NCI-H345 (cell line): ENCODE measurements around the gene LCTL.
"Not testable (repeated sequence)": the region's sequence is repeated elsewhere in the genome, so short reads cannot be mapped to it uniquely, and the experiment has no call there.

Experiments
- DNase-seq: peaks from one replicate; lab custom pipeline; 2025; lab: John Stamatoyannopoulos, UW

Gene LCTL

GRCh38 chr15:66500346-66500745, 65.5 kb downstream of the LCTL start:
- DNase-seq, result not testable (repeated sequence)

DNA sequence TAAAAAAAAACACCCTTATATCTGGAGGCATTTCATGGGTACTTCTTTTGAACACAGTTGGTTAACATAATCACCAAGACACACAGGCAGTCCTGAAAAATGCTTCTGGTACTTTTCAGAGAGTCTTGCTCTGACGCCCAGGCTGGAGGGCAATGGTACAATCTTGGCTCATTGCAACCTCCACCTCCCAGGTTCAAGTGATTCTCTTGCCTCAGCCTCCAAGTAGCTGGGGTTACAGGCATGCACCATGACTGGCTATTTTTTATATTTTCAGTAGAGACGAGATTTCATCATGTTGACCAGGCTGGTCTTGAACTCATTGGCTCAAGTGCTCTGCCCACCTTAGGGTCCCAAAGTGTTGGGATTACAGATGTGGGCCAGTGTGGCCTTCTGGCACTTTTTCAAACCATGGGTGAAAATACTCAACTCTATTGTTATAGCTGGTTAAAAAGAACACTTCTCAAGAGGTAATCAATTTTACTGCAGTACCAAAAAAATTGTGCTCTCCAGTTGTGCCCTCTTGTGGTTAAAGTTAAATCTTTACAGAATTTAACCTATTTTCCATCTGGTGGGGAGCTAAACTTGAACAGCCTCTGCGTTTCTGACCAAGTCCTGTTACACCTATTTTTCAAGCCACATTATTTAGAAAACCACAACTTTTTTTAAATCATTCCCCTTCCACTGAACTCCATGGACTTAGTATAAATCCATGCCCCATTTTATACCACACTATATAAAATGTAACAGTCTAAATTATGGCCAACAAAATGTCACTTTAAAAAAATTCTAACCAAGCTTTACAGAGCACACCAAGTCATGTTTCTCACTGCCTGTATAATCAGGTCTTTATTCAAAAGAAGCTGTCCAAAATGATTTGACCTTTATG, 67.1 kb downstream of the LCTL start:
- DNase-seq, result peak; percentile 6
